ENCODE measurements around the gene PDE6A. TPM values are rescaled to one million over a fixed set of nuclear protein-coding genes. Genes with fewer than 3 reads are reported as not detected.

The PDE6A gene
- polyA plus RNA-seq, 3 donors: 0.01 TPM; not detected in 2

GRCh38 chr5:149900390-149900789 lies 44.2 kb downstream of the PDE6A start:
- H3K4me1 Mint-ChIP-seq: peaks cover 17% of the 10 kb centered on the region
- no peaks in the 10 kb centered on the region for H3K9me3 ChIP-seq (replicated peaks in 1 of 2; ENCODE audit: control insufficient read depth in 1 of 2, insufficient read depth in 1 of 2, low read length in 2 of 2)
- H3K36me3 Mint-ChIP-seq: no peaks in the 10 kb centered on the region
- H3K79me2 ChIP-seq (ENCODE audit: insufficient read depth, low read length): no peaks in the 10 kb centered on the region
- 100% methylated on average over 1 of the region's 2 CpGs for WGBS (ENCODE audit: insufficient coverage)
- H3K27ac ChIP-seq (ENCODE audit: low read depth in 1 of 2, low read length in 2 of 2): no peak overlapping the region
- no peak overlapping the region for H3K9ac ChIP-seq (ENCODE audit: insufficient read depth, low read length, poor library complexity, severe bottlenecking)
- H3K9me3 Mint-ChIP-seq: peaks cover 0 to 2% (median 0%) of the 10 kb centered on the region in 7 donors
- DNase-seq: no peak
- TF ChIP-seq, protein P1, sequence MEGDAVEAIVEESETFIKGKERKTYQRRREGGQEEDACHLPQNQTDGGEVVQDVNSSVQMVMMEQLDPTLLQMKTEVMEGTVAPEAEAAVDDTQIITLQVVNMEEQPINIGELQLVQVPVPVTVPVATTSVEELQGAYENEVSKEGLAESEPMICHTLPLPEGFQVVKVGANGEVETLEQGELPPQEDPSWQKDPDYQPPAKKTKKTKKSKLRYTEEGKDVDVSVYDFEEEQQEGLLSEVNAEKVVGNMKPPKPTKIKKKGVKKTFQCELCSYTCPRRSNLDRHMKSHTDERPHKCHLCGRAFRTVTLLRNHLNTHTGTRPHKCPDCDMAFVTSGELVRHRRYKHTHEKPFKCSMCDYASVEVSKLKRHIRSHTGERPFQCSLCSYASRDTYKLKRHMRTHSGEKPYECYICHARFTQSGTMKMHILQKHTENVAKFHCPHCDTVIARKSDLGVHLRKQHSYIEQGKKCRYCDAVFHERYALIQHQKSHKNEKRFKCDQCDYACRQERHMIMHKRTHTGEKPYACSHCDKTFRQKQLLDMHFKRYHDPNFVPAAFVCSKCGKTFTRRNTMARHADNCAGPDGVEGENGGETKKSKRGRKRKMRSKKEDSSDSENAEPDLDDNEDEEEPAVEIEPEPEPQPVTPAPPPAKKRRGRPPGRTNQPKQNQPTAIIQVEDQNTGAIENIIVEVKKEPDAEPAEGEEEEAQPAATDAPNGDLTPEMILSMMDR (IDR thresholded peaks at IDR 0.05): no peak
- H3K4me3 ChIP-seq (replicated peaks in 1 of 3; ENCODE audit: low read depth in 2 of 3, low read length in 3 of 3): no peak overlapping the region
- intact Hi-C loops (cut with micrococcal nuclease): no loop called here
- peaks cover 9 to 15% of the 10 kb centered on the region in 2 donors for H3K4me1 ChIP-seq (ENCODE audit: control insufficient read depth in 1 of 2, insufficient read depth in 2 of 2, low read length in 2 of 2)
- H3K27ac Mint-ChIP-seq: no peak overlapping the region
- no peak overlapping the region for H2AFZ ChIP-seq (ENCODE audit: insufficient read depth, low read depth, low read length, poor library complexity, severe bottlenecking)
- no peak overlapping the region for H3K4me2 ChIP-seq (replicated peaks; ENCODE audit: extremely low read depth, low read length, poor library complexity, severe bottlenecking)
- no peaks in the 10 kb centered on the region for H4K20me1 ChIP-seq (ENCODE audit: insufficient read depth, low read length)
- peaks cover 0 to 4% (median 0%) of the 10 kb centered on the region in 3 donors for H3K27me3 Mint-ChIP-seq (ENCODE audit: low read depth in 3 of 3)
- no peaks in the 10 kb centered on the region for H3K27me3 ChIP-seq (ENCODE audit: control insufficient read depth in 2 of 2, insufficient read depth in 2 of 2, low read length in 2 of 2)
- no peaks in the 10 kb centered on the region for H3K36me3 ChIP-seq (replicated peaks in 1 of 2; ENCODE audit: control insufficient read depth in 1 of 2, insufficient read depth in 2 of 2, low read length in 2 of 2)
- no peak overlapping the region for H3K4me3 Mint-ChIP-seq

- DNase-seq: no peak
- H3K4me2 ChIP-seq (replicated peaks; ENCODE audit: extremely low read depth, low read length, poor library complexity, severe bottlenecking): no peak overlapping the region
- no peak overlapping the region for H3K27ac ChIP-seq (ENCODE audit: low read depth in 1 of 2, low read length in 2 of 2)
- Mint-ChIP-seq H3K36me3 (no peaks in the 10 kb centered on the region), H3K9me3 (no peaks in the 10 kb centered on the region), H3K27ac (no peak overlapping the region), H3K4me3 (no peak overlapping the region), H3K4me1 (peaks cover 3% of the 10 kb centered on the region), H3K27me3 (ENCODE audit: low read depth in 3 of 3) (peaks cover 0 to 2% (median 0%) of the 10 kb centered on the region in 3 donors)
- H3K4me3 ChIP-seq (replicated peaks in 1 of 3; ENCODE audit: low read depth in 2 of 3, low read length in 3 of 3): no peak overlapping the region
- H2AFZ ChIP-seq (ENCODE audit: insufficient read depth, low read depth, low read length, poor library complexity, severe bottlenecking): no peak overlapping the region
- H3K27me3 ChIP-seq (ENCODE audit: control insufficient read depth in 2 of 2, insufficient read depth in 2 of 2, low read length in 2 of 2): no peaks in the 10 kb centered on the region
- WGBS (ENCODE audit: insufficient coverage): no CpG with 5 or more reads among the region's 1 CpG
- H3K9ac ChIP-seq (ENCODE audit: insufficient read depth, low read length, poor library complexity, severe bottlenecking): no peak overlapping the region
- intact Hi-C loops (cut with micrococcal nuclease): no loop called here
- no peaks in the 10 kb centered on the region for H4K20me1 ChIP-seq (ENCODE audit: insufficient read depth, low read length)
- TF ChIP-seq, protein P1 (IDR thresholded peaks at IDR 0.05): no peak
- H3K4me1 ChIP-seq (ENCODE audit: control insufficient read depth in 1 of 2, insufficient read depth in 2 of 2, low read length in 2 of 2): peaks cover 0 to 2% of the 10 kb centered on the region in 2 donors
- H3K9me3 ChIP-seq (replicated peaks in 1 of 2; ENCODE audit: control insufficient read depth in 1 of 2, insufficient read depth in 1 of 2, low read length in 2 of 2): no peaks in the 10 kb centered on the region
- no peaks in the 10 kb centered on the region for H3K79me2 ChIP-seq (ENCODE audit: insufficient read depth, low read length)
- H3K36me3 ChIP-seq (replicated peaks in 1 of 2; ENCODE audit: control insufficient read depth in 1 of 2, insufficient read depth in 2 of 2, low read length in 2 of 2): no peaks in the 10 kb centered on the region
Observed at GRCh38 chr5:149898811-149899210, 45.8 kb downstream of the PDE6A start.

Measured in CD14-positive monocyte (primary cell).